ENCODE measurements around the gene SOAT2. TPM values are rescaled to one million over a fixed set of nuclear protein-coding genes. Genes with fewer than 3 reads are reported as not detected.
A peak's percentile ranks its signal among the peaks of the same experiment; 100 is the strongest.

The SOAT2 gene
- total RNA-seq, 1 experiment from 2014 or later: not detected

- Histone ChIP-seq H3K36me3 (peaks cover under 1% of the 10 kb centered on the region; the same call in 1 of the 2 replicates), H3K27me3 (no peaks in the 10 kb centered on the region), H3K4me1 (peaks cover 23% of the 10 kb centered on the region), H3K27ac (peak overlapping the region; percentile 13; the same call in 1 of the 2 replicates), H3K4me3 (no peak overlapping the region), H3K9me3 (replicated peaks) (no peaks in the 10 kb centered on the region)
- DNase-seq: peak; percentile 81 to 85
These were observed 32.3 kb upstream of the SOAT2 start for GRCh38 chr12:53070877-53071492.

DNA sequence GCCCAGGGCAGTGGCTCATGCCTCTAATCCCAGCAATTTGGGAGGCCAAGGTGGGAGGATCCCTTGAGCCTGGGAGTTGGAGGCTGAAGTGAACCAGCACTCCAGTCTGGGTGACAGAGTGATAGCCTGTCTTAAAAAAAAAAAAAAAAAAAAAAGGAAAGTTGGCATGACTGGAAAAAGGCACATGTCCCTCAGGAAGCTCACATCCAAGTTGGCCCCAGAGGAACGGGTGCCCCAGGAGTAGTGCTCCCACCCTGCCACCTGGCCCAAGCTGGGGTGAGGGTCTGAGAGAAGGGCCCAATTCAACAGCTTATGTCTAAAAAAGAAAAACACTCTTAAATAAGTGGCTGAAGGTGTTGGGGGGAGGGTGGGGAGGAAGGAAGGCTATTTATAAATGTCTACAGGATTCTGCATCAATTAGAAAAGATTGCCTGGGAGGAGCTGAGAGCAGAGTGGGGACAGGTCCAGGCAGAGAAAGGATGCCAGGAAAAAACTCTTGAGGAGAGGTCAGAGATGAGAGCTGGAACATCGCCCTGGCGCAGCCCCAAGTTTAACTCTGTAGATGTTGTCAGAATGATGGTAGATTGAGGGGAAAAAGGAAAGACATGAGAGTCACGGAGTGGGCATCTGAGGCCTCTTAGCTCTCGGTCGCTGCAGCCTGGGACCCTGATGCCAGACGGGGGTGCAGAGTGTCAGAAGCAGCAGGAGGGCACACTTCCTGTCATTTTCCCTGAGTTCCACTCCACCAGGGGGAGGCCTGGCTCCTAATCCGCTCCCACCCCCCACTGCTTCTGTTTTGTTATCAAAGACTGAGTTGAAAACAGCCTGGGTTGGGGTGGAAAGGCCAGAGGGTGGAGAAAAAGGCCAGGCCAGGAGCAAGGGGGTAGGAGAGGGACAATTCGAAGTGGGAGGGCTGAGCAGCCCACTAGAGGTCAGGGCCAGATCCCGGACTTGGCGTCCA lies 31.4 kb upstream of the SOAT2 start:
- H3K36me3 ChIP-seq: peaks cover 2% of the 10 kb centered on the region; the same call in 1 of the 2 replicates
- H3K4me1 ChIP-seq: peaks cover 18% of the 10 kb centered on the region
- H3K9me3 ChIP-seq (replicated peaks): no peaks in the 10 kb centered on the region
- peak overlapping the region; percentile 13; the same call in 1 of the 2 replicates for H3K27ac ChIP-seq
- no peak for DNase-seq
- no peaks in the 10 kb centered on the region for H3K27me3 ChIP-seq
- no peak overlapping the region for H3K4me3 ChIP-seq

GRCh38 chr12:53073881-53074280 lies 29.4 kb upstream of the SOAT2 start:
- no peak for DNase-seq
- H3K4me3 ChIP-seq: no peak overlapping the region
- no peaks in the 10 kb centered on the region for H3K27me3 ChIP-seq
- H3K9me3 ChIP-seq (replicated peaks): no peaks in the 10 kb centered on the region
- peaks cover 2% of the 10 kb centered on the region; the same call in 1 of the 2 replicates for H3K36me3 ChIP-seq
- peaks cover 20% of the 10 kb centered on the region for H3K4me1 ChIP-seq
- H3K27ac ChIP-seq: no peak overlapping the region

GRCh38 chr12:53074283-53074998 lies 28.8 kb upstream of the SOAT2 start:
- DNase-seq: no peak
- H3K9me3 ChIP-seq (replicated peaks): no peaks in the 10 kb centered on the region
- no peak overlapping the region for H3K27ac ChIP-seq
- peaks cover 2% of the 10 kb centered on the region; the same call in 1 of the 2 replicates for H3K36me3 ChIP-seq
- H3K27me3 ChIP-seq: no peaks in the 10 kb centered on the region
- H3K4me1 ChIP-seq: peaks cover 20% of the 10 kb centered on the region
- no peak overlapping the region for H3K4me3 ChIP-seq

DNA sequence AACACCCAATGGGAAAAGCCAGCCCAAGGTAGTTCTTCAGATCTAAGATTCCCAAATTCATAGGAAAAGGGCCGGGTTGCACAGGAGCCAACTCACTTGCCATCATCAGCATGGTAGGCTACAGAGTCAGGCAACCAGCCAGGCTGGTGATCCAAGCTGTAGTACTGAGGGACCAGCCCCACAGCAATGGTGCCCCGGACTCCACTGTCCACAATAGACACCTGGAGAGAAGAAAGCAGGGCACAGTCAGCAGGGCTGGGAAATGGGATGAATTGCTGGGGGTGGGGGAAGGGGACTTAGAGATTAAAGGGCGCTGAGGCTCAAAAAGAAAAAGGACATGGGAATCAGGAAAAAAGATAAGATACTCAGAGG lies 28.3 kb upstream of the SOAT2 start:
- DNase-seq: no peak
- Histone ChIP-seq H3K36me3 (peaks cover 2% of the 10 kb centered on the region; the same call in 1 of the 2 replicates), H3K4me3 (no peak overlapping the region), H3K27ac (no peak overlapping the region), H3K27me3 (no peaks in the 10 kb centered on the region), H3K9me3 (replicated peaks) (no peaks in the 10 kb centered on the region), H3K4me1 (peaks cover 20% of the 10 kb centered on the region)

- no peak for DNase-seq
- no peak overlapping the region for H3K4me3 ChIP-seq
- H3K27me3 ChIP-seq: no peaks in the 10 kb centered on the region
- H3K4me1 ChIP-seq: peaks cover 11% of the 10 kb centered on the region
- no peaks in the 10 kb centered on the region for H3K9me3 ChIP-seq (replicated peaks)
- H3K36me3 ChIP-seq: peaks cover 2% of the 10 kb centered on the region; the same call in 1 of the 2 replicates
- H3K27ac ChIP-seq: no peak overlapping the region
These were observed 26.8 kb upstream of the SOAT2 start for GRCh38 chr12:53076461-53076860.

DNA sequence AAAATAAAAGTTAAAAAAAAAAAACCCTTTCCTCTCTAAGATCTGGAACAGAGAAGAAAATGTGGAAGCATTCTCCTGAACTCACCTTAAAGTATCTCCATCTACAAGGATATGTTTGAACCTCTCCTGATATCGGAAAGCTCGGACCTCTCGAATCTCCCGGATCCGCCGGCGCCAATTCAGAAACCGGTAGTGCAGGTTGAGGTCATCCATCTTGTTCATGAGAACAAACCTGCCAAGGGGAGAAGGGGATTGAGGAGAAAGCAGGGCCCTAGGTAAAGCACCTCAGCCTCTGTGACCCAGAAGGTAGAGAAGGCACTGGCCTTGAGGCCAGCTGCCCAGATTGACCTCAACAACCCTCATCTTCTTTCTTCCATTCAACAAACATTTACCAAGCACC lies 26.3 kb upstream of the SOAT2 start:
- H3K9me3 ChIP-seq (replicated peaks): no peaks in the 10 kb centered on the region
- no peak overlapping the region for H3K4me3 ChIP-seq
- H3K36me3 ChIP-seq: peaks cover 2% of the 10 kb centered on the region; the same call in 1 of the 2 replicates
- H3K4me1 ChIP-seq: peaks cover 5% of the 10 kb centered on the region
- no peak overlapping the region for H3K27ac ChIP-seq
- no peak for DNase-seq
- H3K27me3 ChIP-seq: no peaks in the 10 kb centered on the region

GRCh38 chr12:53078425-53079225 lies 24.7 kb upstream of the SOAT2 start:
- Histone ChIP-seq H3K36me3 (peaks cover 2% of the 10 kb centered on the region; the same call in 1 of the 2 replicates), H3K4me1 (peaks cover 2% of the 10 kb centered on the region; the same call in 1 of the 2 replicates), H3K9me3 (replicated peaks) (no peaks in the 10 kb centered on the region), H3K27me3 (no peaks in the 10 kb centered on the region), H3K4me3 (peak overlapping the region; percentile 61), H3K27ac (no peak overlapping the region)
- DNase-seq: no peak

GRCh38 chr12:53079226-53080117 lies 23.8 kb upstream of the SOAT2 start, which contains the start of gene SPRYD3:
Gene SPRYD3, minus strand, starts transcription at chr12:53079390. Its CDS starts 57 bp downstream, at chr12:53079333.
- Histone ChIP-seq H3K27me3 (no peaks in the 10 kb centered on the region), H3K36me3 (peaks cover 2% of the 10 kb centered on the region; the same call in 1 of the 2 replicates), H3K4me3 (peak within 1 kb of the TSS; percentile 61), H3K9me3 (replicated peaks) (no peaks in the 10 kb centered on the region), H3K4me1 (peaks cover 2% of the 10 kb centered on the region; the same call in 1 of the 2 replicates), H3K27ac (peak within 1 kb of the TSS; percentile 58)
- DNase-seq: peak; percentile 95 to 97

GRCh38 chr12:53082637-53083175 lies 20.6 kb upstream of the SOAT2 start:
- no peak overlapping the region for H3K27ac ChIP-seq
- H3K4me3 ChIP-seq: no peak overlapping the region
- H3K36me3 ChIP-seq: no peaks in the 10 kb centered on the region
- no peaks in the 10 kb centered on the region for H3K27me3 ChIP-seq
- no peaks in the 10 kb centered on the region for H3K9me3 ChIP-seq (replicated peaks)
- no peak for DNase-seq
- peaks cover 2% of the 10 kb centered on the region; the same call in 1 of the 2 replicates for H3K4me1 ChIP-seq

DNA sequence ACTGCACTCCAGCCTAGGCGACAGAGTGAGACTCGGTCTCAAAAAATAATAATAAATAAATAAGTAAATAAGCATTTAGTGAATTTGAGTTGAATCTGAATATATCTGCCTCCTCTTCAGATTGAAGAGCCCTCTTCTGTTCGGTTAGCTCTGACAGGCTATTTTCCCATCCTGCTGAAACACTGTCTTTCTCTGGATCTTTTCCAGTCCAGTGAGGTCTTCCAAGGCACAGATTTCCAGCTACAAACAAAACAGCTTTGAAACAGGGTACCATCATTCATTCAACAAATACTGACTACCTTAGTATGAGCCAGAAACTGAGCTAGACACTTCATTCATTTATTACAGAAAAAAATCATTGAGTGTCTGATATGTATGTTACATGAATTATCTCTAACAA lies 16.9 kb upstream of the SOAT2 start:
- no peak overlapping the region for H3K4me3 ChIP-seq
- H3K27me3 ChIP-seq: no peaks in the 10 kb centered on the region
- H3K4me1 ChIP-seq: no peaks in the 10 kb centered on the region
- no peaks in the 10 kb centered on the region for H3K9me3 ChIP-seq (replicated peaks)
- no peaks in the 10 kb centered on the region for H3K36me3 ChIP-seq
- DNase-seq: no peak
- H3K27ac ChIP-seq: no peak overlapping the region

DNA sequence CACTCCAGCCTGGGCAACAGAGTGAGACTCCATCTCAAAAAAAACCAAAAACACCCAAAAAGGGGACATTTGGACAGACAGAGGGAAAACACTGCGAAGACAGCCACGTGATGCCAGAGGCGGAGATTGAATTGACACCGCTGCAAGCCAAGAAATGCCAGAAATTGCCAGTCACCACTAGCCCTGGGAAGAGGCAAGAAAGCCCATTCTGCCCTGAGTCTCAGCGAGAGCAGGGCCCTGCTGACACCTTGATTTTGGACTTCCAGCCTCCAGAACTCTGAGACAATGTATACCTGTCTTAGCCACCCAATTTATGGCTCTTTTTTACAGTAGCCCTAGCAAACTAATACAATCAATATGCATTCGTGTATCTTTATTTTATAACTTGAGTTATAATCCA lies 13.2 kb upstream of the SOAT2 start:
- DNase-seq: no peak
- H3K27ac ChIP-seq: no peak overlapping the region
- no peak overlapping the region for H3K4me3 ChIP-seq
- H3K9me3 ChIP-seq (replicated peaks): no peaks in the 10 kb centered on the region
- no peaks in the 10 kb centered on the region for H3K36me3 ChIP-seq
- no peaks in the 10 kb centered on the region for H3K27me3 ChIP-seq
- H3K4me1 ChIP-seq: no peaks in the 10 kb centered on the region

DNA sequence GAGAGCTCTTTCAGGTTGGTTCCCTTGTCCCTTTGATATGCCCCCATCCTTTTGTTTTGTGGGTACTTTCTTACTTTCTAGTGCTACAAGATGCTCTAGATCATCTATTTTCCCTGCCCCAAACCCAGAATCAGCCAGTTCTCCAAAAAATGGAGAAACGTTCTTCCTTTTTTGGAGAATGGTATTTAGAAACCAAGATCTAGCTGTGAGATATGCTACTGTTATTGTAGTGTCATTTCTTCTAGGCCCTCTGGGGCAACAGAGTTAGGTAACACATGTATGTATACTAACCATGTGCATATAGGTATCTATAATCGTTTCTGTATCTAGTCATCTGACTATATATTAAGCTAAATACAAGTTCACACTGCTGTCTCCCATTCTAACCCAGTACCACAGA lies 12.7 kb upstream of the SOAT2 start:
- Histone ChIP-seq H3K27ac (no peak overlapping the region), H3K4me3 (no peak overlapping the region), H3K36me3 (no peaks in the 10 kb centered on the region), H3K27me3 (no peaks in the 10 kb centered on the region), H3K9me3 (replicated peaks) (no peaks in the 10 kb centered on the region), H3K4me1 (no peaks in the 10 kb centered on the region)
- no peak for DNase-seq

Data from SJCRH30 (cell line).